Ascending aorta (tissue), 2 donors: Measurements from ENCODE around the gene PAGE2B. TPM values are rescaled to one million over a fixed set of nuclear protein-coding genes. Genes with fewer than 3 reads are reported as not detected.
A peak's percentile ranks its signal among the peaks of the same experiment; 100 is the strongest.

ENCODE experiments used
- DNase-seq, 2 donors: peaks; one replicate each; pipeline ENCODE4 v3.0.0-alpha.2; 2019; ENCODE audit warnings: low spot score in 2 of 2
- H3K27ac ChIP-seq, 2 donors: fragments of 200-600 bp; sonication (generic); one replicate each; pipeline ENCODE4 v1.5.1; 2016 to 2017; ENCODE audit warnings: mild to moderate bottlenecking in 1 of 2
- H3K27me3 ChIP-seq: fragments of 200-600 bp; sonication (generic); one replicate; pipeline ENCODE4 v1.5.1; 2017
- H3K36me3 ChIP-seq, 2 donors: fragments of 200-600 bp; sonication (generic); one replicate each; pipeline ENCODE4 v1.5.1; 2016
- H3K4me1 ChIP-seq, 2 donors: fragments of 200-600 bp; sonication (generic); one replicate each; pipeline ENCODE4 v1.5.1; 2016 to 2017; ENCODE audit warnings: mild to moderate bottlenecking in 1 of 2
- H3K4me3 ChIP-seq, 2 donors: fragments of 200-600 bp; sonication (generic); one replicate each; pipeline ENCODE4 v1.5.1; 2016 to 2017; ENCODE audit warnings: mild to moderate bottlenecking in 1 of 2
- H3K9me3 ChIP-seq, 2 donors: fragments of 200-600 bp; sonication (generic); one replicate each; pipeline ENCODE4 v1.5.1; 2016
- intact Hi-C: fragments of 100-400 bp; cut with DNase I; formaldehyde crosslinking; loops from one replicate; pipeline ENCODE4 v1.15.1; 2023
- total RNA-seq: library from RNA; depleted of rRNA; stranded (reverse); fragments of >200 nt; gene quantifications from one replicate; pipeline ENCODE4 v1.1.0, GENCODE V29; 2016
- TF ChIP-seq, protein P1 (sequence below), 3 experiments: fragments of 200-600 bp in 2 of 3; fragments of 450-650 bp in 1 of 3; sonication (generic) in 2 of 3; IDR thresholded peaks; one replicate each; pipeline ENCODE4 v1.5.1; 2016 to 2019; ENCODE audit warnings: antibody characterized with exemption in 3 of 3, mild to moderate bottlenecking in 1 of 3, moderate library complexity in 1 of 3

The PAGE2B gene
- total RNA-seq, 1 donor from 2014 or later: not detected

DNA sequence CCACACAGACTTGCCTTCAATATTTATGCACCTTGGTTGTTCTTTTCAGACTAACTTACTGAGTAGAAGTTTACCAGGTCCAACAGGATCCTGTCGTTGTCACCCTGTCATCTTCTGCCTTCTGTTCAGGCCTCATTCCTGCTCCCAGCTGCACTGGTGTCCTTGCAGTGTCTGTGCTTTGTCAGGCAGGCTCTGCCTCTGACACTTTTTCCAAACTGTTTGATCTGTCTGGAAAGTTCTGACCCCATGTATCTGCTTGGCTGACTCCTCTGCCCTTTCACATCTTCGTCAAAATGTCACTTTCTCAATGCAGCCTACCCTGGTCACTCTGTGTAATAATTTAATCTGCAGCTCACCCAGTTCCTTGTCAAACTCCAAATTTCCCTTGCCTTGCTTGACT, 23.9 kb downstream of the PAGE2B start:
- intact Hi-C loops: no loop called here
- Histone ChIP-seq H3K4me3 (no peak overlapping the region), H3K9me3 (no peaks in the 10 kb centered on the region), H3K4me1 (no peaks in the 10 kb centered on the region), H3K27ac (no peak overlapping the region), H3K36me3 (no peaks in the 10 kb centered on the region), H3K27me3 (no peaks in the 10 kb centered on the region)
- TF ChIP-seq, protein P1, sequence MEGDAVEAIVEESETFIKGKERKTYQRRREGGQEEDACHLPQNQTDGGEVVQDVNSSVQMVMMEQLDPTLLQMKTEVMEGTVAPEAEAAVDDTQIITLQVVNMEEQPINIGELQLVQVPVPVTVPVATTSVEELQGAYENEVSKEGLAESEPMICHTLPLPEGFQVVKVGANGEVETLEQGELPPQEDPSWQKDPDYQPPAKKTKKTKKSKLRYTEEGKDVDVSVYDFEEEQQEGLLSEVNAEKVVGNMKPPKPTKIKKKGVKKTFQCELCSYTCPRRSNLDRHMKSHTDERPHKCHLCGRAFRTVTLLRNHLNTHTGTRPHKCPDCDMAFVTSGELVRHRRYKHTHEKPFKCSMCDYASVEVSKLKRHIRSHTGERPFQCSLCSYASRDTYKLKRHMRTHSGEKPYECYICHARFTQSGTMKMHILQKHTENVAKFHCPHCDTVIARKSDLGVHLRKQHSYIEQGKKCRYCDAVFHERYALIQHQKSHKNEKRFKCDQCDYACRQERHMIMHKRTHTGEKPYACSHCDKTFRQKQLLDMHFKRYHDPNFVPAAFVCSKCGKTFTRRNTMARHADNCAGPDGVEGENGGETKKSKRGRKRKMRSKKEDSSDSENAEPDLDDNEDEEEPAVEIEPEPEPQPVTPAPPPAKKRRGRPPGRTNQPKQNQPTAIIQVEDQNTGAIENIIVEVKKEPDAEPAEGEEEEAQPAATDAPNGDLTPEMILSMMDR (IDR thresholded peaks at IDR 0.05): no peak
- DNase-seq: no peak

GRCh38 chrX:55099162-55099561, 24.3 kb downstream of the PAGE2B start:
- Histone ChIP-seq H3K4me1 (no peaks in the 10 kb centered on the region), H3K9me3 (no peaks in the 10 kb centered on the region), H3K36me3 (no peaks in the 10 kb centered on the region), H3K27me3 (no peaks in the 10 kb centered on the region), H3K4me3 (no peak overlapping the region), H3K27ac (no peak overlapping the region)
- TF ChIP-seq, protein P1 (IDR thresholded peaks at IDR 0.05): no peak
- intact Hi-C loops: no loop called here
- no peak for DNase-seq

DNA sequence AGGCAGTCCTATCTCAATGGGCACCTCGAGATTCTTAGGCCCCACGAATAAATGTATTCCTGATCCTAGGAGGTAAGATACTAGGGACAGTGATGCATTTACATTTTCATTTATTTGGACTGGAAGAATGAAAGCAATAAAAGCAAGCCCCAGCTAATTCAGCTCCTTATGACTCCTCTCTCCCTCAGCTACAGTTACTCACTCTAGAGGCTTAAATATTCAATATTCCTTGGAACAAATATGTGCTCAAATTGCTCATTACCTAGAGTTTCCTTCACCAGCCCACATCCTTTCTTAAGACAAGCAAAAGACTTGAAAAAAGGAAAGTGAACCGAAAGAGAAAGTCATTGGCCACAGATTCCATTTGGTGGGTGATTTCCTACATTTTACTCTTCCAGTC, 27.9 kb downstream of the PAGE2B start:
- DNase-seq: no peak
- Histone ChIP-seq H3K4me1 (no peaks in the 10 kb centered on the region), H3K27me3 (no peaks in the 10 kb centered on the region), H3K9me3 (no peaks in the 10 kb centered on the region), H3K36me3 (no peaks in the 10 kb centered on the region), H3K4me3 (no peak overlapping the region), H3K27ac (no peak overlapping the region)
- TF ChIP-seq, protein P1 (IDR thresholded peaks at IDR 0.05): no peak
- intact Hi-C loops: no loop called here

- H3K27me3 ChIP-seq: no peaks in the 10 kb centered on the region
- no peak overlapping the region for H3K4me3 ChIP-seq
- no peaks in the 10 kb centered on the region for H3K9me3 ChIP-seq
- intact Hi-C loops: no loop called here
- no peaks in the 10 kb centered on the region for H3K36me3 ChIP-seq
- TF ChIP-seq, protein P1 (IDR thresholded peaks at IDR 0.05): no peak
- H3K27ac ChIP-seq: no peak overlapping the region
- no peaks in the 10 kb centered on the region for H3K4me1 ChIP-seq
- DNase-seq: no peak
Measured at GRCh38 chrX:55107262-55107661, 32.4 kb downstream of the PAGE2B start.

- DNase-seq: no peak
- no peaks in the 10 kb centered on the region for H3K4me1 ChIP-seq
- TF ChIP-seq, protein P1 (IDR thresholded peaks at IDR 0.05): no peak
- intact Hi-C loops: no loop called here
- H3K4me3 ChIP-seq: no peak overlapping the region
- H3K36me3 ChIP-seq: no peaks in the 10 kb centered on the region
- no peaks in the 10 kb centered on the region for H3K9me3 ChIP-seq
- H3K27me3 ChIP-seq: no peaks in the 10 kb centered on the region
- H3K27ac ChIP-seq: no peak overlapping the region
Measured at GRCh38 chrX:55107911-55108310, 33.1 kb downstream of the PAGE2B start.

- Histone ChIP-seq H3K27me3 (no peaks in the 10 kb centered on the region), H3K36me3 (no peaks in the 10 kb centered on the region), H3K4me3 (no peak overlapping the region), H3K9me3 (no peaks in the 10 kb centered on the region), H3K4me1 (no peaks in the 10 kb centered on the region), H3K27ac (peak overlapping the region in 1 of 2 donors; percentile 61)
- DNase-seq: no peak
- intact Hi-C loops: no loop called here
- TF ChIP-seq, protein P1 (IDR thresholded peaks at IDR 0.05): no peak
Measured at GRCh38 chrX:55109306-55109705, 34.5 kb downstream of the PAGE2B start.
